Body of pancreas (tissue), 4 donors: ENCODE data around the gene MAP7D2. TPM values are rescaled to one million over a fixed set of nuclear protein-coding genes. Genes with fewer than 3 reads are reported as not detected.

ENCODE experiments used
- ATAC-seq: fragments of 150-250 bp; one replicate; pipeline ENCODE4 v1.9.1; 2016
- DNase-seq, 4 donors: peaks; one replicate each; pipeline ENCODE4 v3.0.0-alpha.2; 2019
- H3K27ac ChIP-seq, 4 donors: fragments of 200-600 bp; sonication (generic); 1 replicate in 3 of 4; 2 replicates in 1 of 4; pipeline versions ENCODE4 v1.5.1 to v1.6.1; 2016 to 2019; ENCODE audit warnings: mild to moderate bottlenecking in 1 of 4, mixed read lengths in 1 of 4, moderate library complexity in 1 of 4
- H3K27me3 ChIP-seq, 2 donors: fragments of 200-600 bp; sonication (generic); one replicate each; pipeline ENCODE4 v1.6.0; 2016; ENCODE audit warnings: mild to moderate bottlenecking in 1 of 2
- H3K36me3 ChIP-seq, 2 donors: fragments of 200-600 bp; sonication (generic); replicated peaks in 1 of 2; 2 replicates each; pipeline ENCODE4 v1.5.1; 2016; ENCODE audit warnings: low read depth in 2 of 2; ENCODE audit not compliant: insufficient read depth in 1 of 2
- H3K4me1 ChIP-seq: fragments of 200-600 bp; sonication (generic); one replicate; pipeline ENCODE4 v1.6.0; 2016
- H3K4me3 ChIP-seq, 2 donors: fragments of 200-600 bp; sonication (generic); 1 replicate in 1 of 2; 2 replicates in 1 of 2; pipeline ENCODE4 v1.5.1; 2016 to 2019
- H3K9me3 ChIP-seq, 3 donors: fragments of 200-600 bp; sonication (generic); 1 replicate in 2 of 3; 2 replicates in 1 of 3; pipeline ENCODE4 v1.5.1; 2016
- POLR2A ChIP-seq, 3 donors: fragments of 450-650 bp; IDR thresholded peaks; one replicate each; pipeline ENCODE4 v1.6.1; 2016; ENCODE audit warnings: antibody characterized with exemption in 3 of 3, mild to moderate bottlenecking in 2 of 3
- WGBS, 2 donors: methylation state at CpG; one replicate each; pipeline ENCODE4 v1.1.5; 2017; 5-methylcytosine and 5-hydroxymethylcytosine counted together
- intact Hi-C: fragments of 100-400 bp; cut with DNase I; formaldehyde crosslinking; loops from one replicate; pipeline ENCODE4 v1.15.1; 2023
- total RNA-seq, 2 donors: library from RNA; depleted of rRNA; stranded (reverse); fragments of >200 nt; gene quantifications; one replicate each; pipeline ENCODE4 v1.1.0, GENCODE V29; 2016
- TF ChIP-seq, protein P1 (sequence below), 7 experiments: fragments of 450-650 bp in 4 of 7; fragments of 200-600 bp in 3 of 7; sonication (generic) in 3 of 7; IDR thresholded peaks; one replicate each; pipeline ENCODE4 v1.5.1; 2016 to 2019; ENCODE audit warnings: antibody characterized with exemption in 7 of 7

Gene MAP7D2
- total RNA-seq, 2 donors from 2014 or later, result under 0.01 to 0.99 TPM

GRCh38 chrX:20007962-20008622, 108.6 kb downstream of the MAP7D2 start:
- DNase-seq (no peak), ATAC-seq (no peak)
- Histone ChIP-seq H3K9me3 (no peaks in the 10 kb centered on the region), H3K4me3 (no peak overlapping the region), H3K36me3 (no peaks in the 10 kb centered on the region), H3K4me1 (no peaks in the 10 kb centered on the region), H3K27me3 (no peaks in the 10 kb centered on the region), H3K27ac (no peak overlapping the region)
- intact Hi-C loops, result no loop called here
- 36 to 46% methylated on average over 6 to 7 of the region's 7 CpGs for WGBS, 2 donors
- TF ChIP-seq, protein P1, sequence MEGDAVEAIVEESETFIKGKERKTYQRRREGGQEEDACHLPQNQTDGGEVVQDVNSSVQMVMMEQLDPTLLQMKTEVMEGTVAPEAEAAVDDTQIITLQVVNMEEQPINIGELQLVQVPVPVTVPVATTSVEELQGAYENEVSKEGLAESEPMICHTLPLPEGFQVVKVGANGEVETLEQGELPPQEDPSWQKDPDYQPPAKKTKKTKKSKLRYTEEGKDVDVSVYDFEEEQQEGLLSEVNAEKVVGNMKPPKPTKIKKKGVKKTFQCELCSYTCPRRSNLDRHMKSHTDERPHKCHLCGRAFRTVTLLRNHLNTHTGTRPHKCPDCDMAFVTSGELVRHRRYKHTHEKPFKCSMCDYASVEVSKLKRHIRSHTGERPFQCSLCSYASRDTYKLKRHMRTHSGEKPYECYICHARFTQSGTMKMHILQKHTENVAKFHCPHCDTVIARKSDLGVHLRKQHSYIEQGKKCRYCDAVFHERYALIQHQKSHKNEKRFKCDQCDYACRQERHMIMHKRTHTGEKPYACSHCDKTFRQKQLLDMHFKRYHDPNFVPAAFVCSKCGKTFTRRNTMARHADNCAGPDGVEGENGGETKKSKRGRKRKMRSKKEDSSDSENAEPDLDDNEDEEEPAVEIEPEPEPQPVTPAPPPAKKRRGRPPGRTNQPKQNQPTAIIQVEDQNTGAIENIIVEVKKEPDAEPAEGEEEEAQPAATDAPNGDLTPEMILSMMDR (IDR thresholded peaks at IDR 0.05), result no peak
- TF ChIP-seq POLR2A (IDR thresholded peaks at IDR 0.05), result no peak

DNA sequence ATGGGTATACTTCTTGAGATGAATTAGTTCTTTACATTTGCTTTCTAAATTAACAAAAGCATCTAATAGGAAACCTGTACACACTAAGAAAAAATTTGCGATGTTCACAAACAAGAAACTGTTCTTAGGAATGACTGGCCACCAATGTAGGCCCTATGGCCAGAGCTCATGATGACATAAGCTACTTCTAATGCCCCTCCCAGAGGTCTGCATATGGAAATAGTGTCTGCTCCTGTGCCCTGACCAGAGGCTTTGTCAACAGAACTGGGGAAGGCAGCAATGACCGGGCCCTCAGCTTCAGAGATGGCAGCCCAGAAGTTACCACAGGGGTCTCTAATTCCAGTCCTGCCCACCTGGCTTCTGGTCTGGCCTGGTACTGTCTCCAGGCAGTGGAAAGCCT, 110.8 kb downstream of the MAP7D2 start:
- WGBS, 2 donors, result 50 to 96% methylated on average over 2 of the region's 2 CpGs
- Histone ChIP-seq H3K27ac (no peak overlapping the region), H3K9me3 (no peaks in the 10 kb centered on the region), H3K4me3 (no peak overlapping the region), H3K36me3 (no peaks in the 10 kb centered on the region), H3K4me1 (no peaks in the 10 kb centered on the region), H3K27me3 (no peaks in the 10 kb centered on the region)
- DNase-seq, result no peak
- ATAC-seq, result no peak
- intact Hi-C loops, result no loop called here
- TF ChIP-seq, protein P1 (IDR thresholded peaks at IDR 0.05), result no peak
- no peak for TF ChIP-seq POLR2A (IDR thresholded peaks at IDR 0.05)

GRCh38 chrX:20001588-20001987, 115.1 kb downstream of the MAP7D2 start:
- intact Hi-C loops, result no loop called here
- WGBS, 2 donors, result 20 to 59% methylated on average over 1 to 4 of the region's 4 CpGs
- H3K27me3 ChIP-seq, result no peaks in the 10 kb centered on the region
- no peak overlapping the region for H3K4me3 ChIP-seq
- no peaks in the 10 kb centered on the region for H3K36me3 ChIP-seq
- no peaks in the 10 kb centered on the region for H3K4me1 ChIP-seq
- TF ChIP-seq POLR2A (IDR thresholded peaks at IDR 0.05), result no peak
- TF ChIP-seq, protein P1 (IDR thresholded peaks at IDR 0.05), result no peak
- DNase-seq (no peak), ATAC-seq (no peak)
- H3K27ac ChIP-seq, result no peak overlapping the region
- H3K9me3 ChIP-seq, result no peaks in the 10 kb centered on the region

DNA sequence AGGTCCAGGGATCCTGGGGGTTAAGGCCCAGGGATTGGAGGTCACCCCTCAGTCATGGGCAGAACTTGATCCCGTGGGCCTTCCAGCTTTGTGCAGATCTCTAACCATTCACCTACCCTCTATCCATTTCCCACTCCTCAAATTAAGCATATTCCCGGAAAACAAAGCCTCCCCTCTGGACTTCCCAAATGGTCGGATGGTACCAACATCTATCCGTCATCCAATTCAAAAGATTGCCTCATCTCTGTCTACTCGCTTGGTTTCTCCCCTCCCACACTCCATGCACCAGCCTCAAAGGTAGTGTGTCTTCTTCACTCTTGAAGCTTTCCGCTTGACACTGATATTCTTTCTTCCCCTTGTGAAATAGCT, 125.4 kb downstream of the MAP7D2 start:
- DNase-seq (no peak), ATAC-seq (no peak)
- Histone ChIP-seq H3K9me3 (no peaks in the 10 kb centered on the region), H3K27ac (peak overlapping the region in 3 of 4 donors; percentile 25 to 80 (median 56)), H3K4me3 (no peak overlapping the region), H3K4me1 (no peaks in the 10 kb centered on the region), H3K36me3 (no peaks in the 10 kb centered on the region), H3K27me3 (no peaks in the 10 kb centered on the region)
- intact Hi-C loops, result no loop called here
- 49 to 63% methylated on average over 5 to 6 of the region's 6 CpGs for WGBS, 2 donors
- TF ChIP-seq, protein P1 (IDR thresholded peaks at IDR 0.05), result no peak
- no peak for TF ChIP-seq POLR2A (IDR thresholded peaks at IDR 0.05)
